ENCODE results near the gene DNM2. TPM values are rescaled to one million over a fixed set of nuclear protein-coding genes. Genes with fewer than 3 reads are reported as not detected.

The DNM2 gene
- total RNA-seq, 1 donor from 2014 or later, result 71.1 TPM

- DNase-seq, result no peak
These were observed 62.5 kb downstream of the DNM2 start for GRCh38 chr19:10780368-10780767.

- no peak for DNase-seq
These were observed 64.9 kb downstream of the DNM2 start for GRCh38 chr19:10782795-10783194.

DNA sequence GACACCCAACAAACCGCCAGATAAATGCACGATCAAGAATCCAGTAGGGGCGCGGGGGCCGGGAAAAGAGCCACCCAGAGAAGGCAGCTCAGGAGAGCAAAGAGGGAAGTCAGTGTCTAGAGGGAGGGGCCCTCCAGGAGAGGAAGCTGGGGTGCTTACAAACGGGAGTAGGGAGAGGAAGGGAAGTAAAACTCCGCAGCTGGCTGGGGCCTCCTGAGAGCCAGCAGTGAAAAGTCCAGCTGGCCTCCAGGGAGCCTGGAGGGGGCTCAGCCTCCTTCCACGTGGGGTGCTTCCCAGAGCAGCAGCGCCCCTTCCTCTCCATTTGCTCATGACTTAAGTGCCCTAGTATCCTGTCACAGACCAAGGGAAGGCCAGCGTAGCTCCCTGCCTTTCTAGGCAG, 66.4 kb downstream of the DNM2 start:
- DNase-seq, result no peak

DNA sequence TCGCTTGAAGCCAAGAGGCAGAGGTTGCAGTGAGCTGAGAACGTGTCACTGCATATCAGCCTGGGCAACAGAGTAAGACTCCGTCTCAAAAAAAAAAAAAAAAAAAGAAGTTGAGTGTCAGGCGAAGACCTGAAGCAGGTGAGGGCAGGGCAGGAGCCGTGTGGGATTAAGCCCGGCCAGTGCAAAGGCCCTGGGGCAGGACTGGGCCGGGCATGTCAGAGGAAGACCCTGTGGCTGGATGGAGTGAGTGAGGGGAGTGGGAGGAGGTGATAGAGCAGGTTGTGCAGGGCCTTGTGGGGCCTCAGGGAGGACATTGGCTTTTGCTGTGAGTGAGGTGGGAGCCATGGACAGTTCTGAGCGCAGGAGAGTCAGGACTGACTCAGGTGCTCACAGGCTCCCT, 70.3 kb downstream of the DNM2 start:
- DNase-seq, result no peak

DNA sequence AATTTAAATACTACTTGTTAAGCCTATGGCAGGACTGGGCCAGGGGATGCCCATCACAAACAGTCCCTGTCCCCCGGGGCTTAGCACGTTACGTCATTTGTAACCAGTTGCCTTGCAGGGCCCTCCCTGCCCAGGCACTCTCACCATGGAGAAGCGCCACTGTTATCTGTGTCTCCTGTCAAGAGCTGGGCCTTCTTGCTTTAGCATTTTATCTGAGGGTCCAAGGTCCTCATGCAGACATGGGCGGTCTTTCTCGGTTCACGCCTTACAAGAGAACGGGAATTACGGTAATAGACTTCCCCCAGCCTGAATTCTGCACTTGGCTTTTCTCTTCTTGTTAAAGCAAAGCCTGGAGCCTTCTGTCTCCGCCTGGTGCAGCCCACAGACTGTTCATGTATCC, 72.0 kb downstream of the DNM2 start:
- no peak for DNase-seq

- no peak for DNase-seq
These were observed 78.8 kb downstream of the DNM2 start for GRCh38 chr19:10796653-10797052.

GRCh38 chr19:10797078-10797477, 79.2 kb downstream of the DNM2 start:
- no peak for DNase-seq

DNA sequence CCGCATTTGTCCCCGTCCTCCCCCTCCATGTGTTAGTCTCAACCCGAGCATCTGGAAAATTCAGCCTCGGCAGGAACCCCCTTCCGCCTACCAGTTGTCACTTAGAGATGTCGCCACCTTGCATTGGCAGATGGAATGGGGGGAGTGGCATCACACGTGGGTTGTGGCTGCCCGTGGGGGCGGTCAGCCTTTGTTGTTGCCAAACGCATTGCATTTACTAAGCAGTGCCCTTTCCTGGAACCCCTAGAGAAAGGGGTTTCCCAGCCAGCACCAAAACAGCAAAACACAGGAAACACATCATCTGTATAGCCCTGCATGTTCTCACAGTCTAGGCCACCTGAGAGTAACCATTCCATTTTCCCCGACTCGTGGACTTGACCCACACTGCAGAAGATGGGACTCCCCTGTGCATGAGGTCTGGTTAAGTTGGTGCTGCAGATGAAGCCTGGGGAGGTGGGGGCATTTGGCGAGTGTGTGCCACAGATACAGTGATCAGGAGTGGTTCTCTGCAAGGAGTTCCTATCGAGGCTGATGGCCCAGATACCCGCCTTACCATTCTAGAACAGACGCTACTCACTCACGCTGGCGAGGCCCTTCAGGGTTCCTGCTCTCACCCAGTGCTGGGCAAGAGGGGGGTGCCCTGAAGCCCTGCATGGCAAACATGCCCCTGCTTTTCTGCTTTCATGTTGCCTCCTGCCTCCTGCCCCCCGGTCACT, 79.8 kb downstream of the DNM2 start:
- DNase-seq, result no peak

DNA sequence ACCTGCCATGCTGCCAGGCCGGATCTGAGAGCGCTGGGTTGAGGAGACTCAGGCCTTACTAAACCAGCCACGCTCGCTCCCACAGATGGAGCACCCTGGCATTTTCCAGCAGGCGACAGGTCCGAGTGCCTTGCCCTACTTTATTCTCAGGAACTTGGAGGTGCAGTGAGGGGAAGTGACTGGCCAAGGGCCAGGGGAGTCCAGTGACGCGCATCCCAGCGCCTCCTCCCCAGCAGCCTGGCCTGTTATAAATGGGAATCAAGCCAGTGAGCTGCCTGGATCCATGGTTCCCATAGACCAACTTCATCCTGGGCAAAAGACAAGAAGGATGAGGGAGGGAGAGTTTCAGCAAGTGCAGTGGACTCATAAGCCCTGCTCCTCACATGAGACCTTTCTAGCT, 82.6 kb downstream of the DNM2 start:
- DNase-seq, result no peak

DNA sequence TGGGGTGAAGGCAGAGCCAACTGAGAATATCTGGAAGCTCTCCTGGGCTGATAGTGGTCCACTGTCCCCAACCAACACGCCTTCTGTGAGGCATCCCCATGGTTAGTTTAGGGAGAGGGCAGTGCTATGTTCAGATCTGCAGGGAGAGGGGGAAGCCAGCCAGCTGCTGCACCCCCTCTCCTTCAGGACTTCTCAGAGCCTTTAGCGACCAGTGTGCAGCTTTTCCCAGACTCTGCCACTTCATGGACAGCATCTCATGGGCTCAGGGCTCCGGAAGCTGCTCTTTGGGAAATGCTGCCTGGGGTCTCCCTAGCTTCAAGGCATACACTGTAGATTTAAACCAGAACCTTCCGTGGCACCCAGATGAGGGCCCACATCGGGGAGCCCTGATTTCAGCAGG, 84.6 kb downstream of the DNM2 start:
- DNase-seq, result no peak

GRCh38 chr19:10803252-10803651, 85.4 kb downstream of the DNM2 start:
- DNase-seq, result no peak

DNA sequence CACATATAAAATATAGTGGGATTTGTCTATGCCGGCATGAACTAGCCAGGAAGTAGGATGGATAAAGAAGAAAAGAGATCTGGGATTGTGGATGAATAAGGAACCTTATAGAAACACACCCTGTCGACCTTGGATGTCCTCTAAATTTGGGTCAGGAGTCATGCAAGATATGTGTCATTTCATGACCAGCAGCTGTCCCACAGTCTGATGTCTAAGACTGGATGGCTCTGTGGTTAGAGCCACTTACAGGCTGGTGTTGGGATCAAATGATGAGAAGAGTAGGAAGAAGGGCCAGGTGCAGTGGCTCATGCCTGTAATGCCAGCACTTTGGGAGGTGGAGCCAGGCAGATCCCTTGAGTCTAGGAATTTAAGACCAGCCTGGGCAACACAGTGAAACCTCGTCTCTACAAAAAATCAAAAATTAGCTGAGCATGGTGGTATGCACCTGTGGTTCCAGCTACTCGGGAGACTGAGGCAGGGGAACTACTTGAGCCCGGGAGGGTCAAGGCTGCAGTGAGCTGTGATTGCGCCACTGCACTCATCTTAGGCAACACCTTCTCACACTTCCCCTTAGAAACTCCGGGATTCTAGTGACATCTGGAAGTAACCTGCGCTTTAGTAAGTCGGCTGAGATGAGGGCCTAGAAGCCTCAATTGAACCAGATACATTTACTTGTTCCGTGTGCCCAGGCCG, 87.3 kb downstream of the DNM2 start:
- no peak for DNase-seq

GRCh38 chr19:10805758-10806247, 87.9 kb downstream of the DNM2 start:
- DNase-seq, result no peak

- DNase-seq, result no peak
These were observed 91.2 kb downstream of the DNM2 start for GRCh38 chr19:10808937-10809649.

DNA sequence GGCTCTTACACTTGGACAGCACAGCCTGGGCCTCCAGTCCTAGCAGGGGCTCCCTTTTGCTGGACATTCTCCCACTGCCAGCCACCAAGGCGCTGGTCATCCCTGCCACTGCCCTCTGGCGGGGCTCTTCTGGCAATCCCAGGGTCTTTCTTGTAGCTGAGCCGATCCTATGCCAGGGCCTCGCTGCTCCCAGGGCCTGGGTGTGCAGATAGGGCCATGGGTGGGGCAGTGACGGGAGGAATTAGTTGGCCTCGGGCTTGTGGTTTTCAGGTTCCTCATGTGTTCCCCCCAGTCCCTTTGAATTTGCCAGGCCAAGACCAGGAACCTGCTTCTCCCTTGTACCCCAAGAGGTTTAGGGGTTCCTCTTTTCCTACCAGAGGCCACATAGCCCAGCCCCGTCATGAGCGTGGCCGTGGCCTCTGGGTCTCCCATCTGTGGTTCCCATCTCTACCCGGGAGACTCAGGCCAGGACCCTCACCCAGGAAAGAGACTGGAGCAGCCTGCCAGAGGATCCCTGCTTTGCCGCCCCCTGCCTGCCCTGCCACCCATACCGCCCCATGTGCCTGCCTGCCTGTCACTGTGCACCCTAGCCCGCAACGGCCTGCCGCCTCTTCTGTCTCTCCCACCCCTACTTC, 91.9 kb downstream of the DNM2 start:
- no peak for DNase-seq

DNA sequence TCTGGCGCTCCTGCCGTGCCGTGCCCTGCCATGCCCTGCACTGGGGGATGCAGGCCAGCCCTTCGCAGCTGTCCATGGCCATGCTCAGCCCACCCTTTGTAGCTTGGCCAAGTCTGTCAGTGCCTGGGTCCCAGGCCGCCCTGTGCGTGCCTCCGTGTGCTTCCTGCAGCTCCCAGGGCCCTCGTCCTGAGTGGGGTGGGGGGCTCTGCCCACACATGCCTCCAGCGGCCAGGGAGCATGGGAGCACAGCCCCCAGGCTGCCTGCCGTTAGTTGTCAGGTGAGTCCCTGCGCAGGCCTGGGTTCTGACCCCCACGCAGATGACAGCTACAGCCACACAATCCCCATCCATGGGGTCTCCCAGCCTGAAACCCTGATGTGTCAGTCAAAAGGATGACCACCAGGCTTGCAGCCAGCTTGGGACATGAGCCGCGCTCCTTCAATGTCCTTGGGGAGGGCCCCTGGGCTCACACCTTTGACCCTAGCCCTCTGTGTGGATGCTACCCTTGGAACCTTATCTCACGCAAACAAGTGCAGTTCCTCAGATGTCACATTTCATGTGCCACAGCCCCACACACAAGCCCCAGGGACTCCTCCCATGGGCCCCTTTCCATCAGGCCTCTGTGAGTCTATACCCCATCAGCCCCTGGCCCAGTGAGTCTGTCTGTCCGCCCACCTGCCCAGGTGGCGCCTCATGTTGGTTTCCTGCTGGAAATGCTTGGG, 93.7 kb downstream of the DNM2 start:
- DNase-seq, result no peak

DNA sequence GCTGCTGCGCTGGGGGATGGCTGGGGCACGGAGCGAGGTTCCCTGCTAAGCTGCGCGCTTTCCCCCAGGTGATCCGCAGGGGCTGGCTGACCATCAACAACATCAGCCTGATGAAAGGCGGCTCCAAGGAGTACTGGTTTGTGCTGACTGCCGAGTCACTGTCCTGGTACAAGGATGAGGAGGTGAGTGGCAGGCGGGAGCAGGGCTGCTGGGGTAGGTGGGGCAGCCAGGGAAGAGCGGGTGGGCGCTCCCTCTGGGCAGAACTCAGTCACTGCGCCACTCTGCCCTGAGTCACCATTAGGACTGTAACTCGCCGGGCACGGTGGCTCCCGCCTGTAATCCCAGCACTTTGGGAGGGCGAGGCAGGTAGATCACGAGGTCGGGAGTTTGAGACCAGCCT, 94.3 kb downstream of the DNM2 start:
- no peak for DNase-seq

DNA sequence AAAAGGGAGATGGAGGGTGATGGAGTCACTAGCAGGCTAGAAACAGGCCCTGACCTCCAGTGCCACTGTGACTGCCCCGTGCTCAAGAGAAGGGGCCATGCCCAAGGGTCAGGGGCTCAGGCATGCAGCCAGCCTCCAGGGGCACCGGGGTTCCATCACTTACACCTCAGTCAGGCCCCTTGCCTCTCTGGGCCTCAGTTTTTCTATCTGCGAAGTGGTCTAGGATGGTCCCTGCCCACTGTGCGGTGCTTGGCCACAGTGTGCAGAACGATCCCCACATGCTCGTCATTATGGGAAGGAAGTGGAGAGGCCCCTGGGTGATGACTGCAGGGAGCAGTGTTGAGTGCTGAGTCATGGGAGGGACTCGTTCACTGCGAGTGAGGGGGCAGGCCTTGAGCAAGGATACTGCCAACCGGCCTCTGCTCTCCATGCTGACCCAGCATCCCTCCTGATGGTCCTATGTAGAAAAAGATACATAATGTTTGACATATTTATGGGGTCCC, 95.1 kb downstream of the DNM2 start:
- peak; percentile 28 for DNase-seq

DNA sequence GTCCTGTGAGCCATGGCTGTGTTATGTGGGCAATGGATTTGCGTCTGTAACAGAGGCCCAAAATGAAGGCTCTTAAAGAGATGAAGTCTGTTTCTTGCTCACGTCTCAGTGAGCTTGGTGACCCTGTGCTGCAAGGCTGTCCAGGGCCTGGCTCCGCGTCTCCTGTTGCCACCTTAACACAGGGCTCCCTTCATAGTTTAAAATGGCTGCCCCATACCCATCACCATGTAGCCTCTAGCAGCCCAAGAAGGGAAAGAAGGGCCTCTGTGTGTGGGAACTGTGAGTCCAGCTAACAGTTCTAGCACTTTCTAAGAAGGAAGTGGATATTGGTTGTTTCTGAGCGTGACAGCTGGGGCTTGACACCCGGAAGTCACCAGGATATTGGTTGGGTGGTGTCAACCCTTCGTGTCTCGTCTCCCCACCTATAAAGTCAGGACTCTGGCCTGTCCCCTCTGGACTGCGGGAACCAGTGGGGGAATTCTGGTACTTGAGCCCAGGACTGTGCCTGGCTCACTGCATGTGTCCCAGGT, 97.2 kb downstream of the DNM2 start:
- no peak for DNase-seq

DNA sequence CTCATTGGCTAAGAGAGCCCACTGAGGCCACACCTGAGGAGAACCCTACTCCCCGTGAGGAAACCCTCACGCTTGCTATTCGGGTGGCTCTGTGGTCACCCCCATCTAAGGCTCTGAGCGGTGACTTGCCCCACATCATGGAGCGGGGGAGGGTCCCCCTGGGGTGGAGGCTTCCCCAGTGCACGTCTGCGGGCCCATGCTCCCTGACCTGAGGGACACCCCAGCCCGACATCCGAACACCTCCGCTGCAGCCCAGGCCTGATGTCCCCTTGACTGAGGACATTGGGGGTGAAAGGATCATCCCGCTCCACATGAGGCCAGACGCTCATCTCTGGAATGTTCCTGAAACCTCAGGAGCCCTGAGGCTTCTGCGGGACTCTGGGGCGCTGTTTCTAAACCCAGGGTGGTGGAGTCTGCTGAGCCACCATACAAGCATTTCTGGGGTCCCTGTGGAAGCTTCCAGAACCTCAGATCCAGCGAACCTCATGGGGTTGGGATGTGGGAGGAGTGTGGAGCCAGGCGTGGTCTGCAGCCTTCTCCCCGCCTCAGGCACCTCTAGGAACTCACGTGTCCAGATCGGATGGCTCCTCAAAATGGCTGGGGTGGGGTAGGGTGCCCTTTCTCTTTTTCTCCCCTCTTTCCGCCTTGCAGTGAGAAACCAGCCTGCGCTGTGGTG, 98.2 kb downstream of the DNM2 start:
- DNase-seq, result no peak

DNA sequence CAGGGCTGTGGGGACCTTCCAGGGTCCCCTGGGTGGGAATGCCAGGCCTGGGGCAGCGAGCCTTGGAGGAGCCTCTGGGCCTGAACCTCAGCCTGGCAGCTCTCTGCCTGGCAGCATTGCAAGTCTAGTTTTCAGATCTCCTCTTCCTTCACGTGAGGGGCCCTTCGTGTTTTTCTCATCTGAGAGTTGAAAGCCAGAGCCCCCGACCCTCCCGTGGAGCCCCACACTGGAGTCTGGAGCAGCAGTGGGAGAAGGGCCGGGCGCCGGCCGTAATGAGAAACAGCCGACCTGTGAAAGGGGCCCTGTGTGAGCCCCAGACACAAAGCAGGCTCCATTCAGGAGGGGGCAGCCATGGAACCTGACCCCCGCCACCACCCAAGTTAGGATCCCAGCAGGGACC, 98.8 kb downstream of the DNM2 start:
- no peak for DNase-seq
